Measurements from ENCODE around the gene PYGM.

- TF ChIP-seq POLR2A (IDR thresholded peaks at IDR 0.05) (no peak), CTCF (IDR thresholded peaks at IDR 0.05) (no peak)
Observed at GRCh38 chr11:64721359-64721699, 38.4 kb downstream of the PYGM start.
